Cardiac fibroblast (primary cell): Measurements from ENCODE around the gene KCNK2.

Experiments
- DNase-seq, 2 donors: peaks; one replicate each; pipeline versions ENCODE4 v3.0.0 to v3.0.0-alpha.2; 2010; ENCODE audit warnings: low read depth in 2 of 2
- H3K4me3 ChIP-seq, 2 donors: replicated peaks in 1 of 2; 1 replicate in 1 of 2; 2 replicates in 1 of 2; pipeline ENCODE4 v1.5.1; 2011; ENCODE audit warnings: low read depth in 2 of 2, low read length in 2 of 2, mild to moderate bottlenecking in 2 of 2, moderate library complexity in 1 of 2
- CTCF ChIP-seq: IDR thresholded peaks from one replicate; pipeline ENCODE4 v1.5.1; 2011; ENCODE audit warnings: low read depth, mild to moderate bottlenecking, low read length, inconsistent platforms

KCNK2 gene

GRCh38 chr1:215269955-215270354 lies 187.4 kb downstream of the KCNK2 start:
- no peak for DNase-seq
- H3K4me3 ChIP-seq, result no peak overlapping the region
- TF ChIP-seq CTCF, result no peak

- H3K4me3 ChIP-seq, result no peak overlapping the region
- DNase-seq, result peak; percentile 62 to 65
- no peak for TF ChIP-seq CTCF
These were observed 191.4 kb downstream of the KCNK2 start for GRCh38 chr1:215273838-215274516.

GRCh38 chr1:215276582-215276981 lies 194.0 kb downstream of the KCNK2 start:
- no peak for TF ChIP-seq CTCF
- no peak for DNase-seq

GRCh38 chr1:215277532-215277931 lies 195.0 kb downstream of the KCNK2 start:
- H3K4me3 ChIP-seq, result no peak overlapping the region
- TF ChIP-seq CTCF, result no peak
- DNase-seq, result peak; percentile 22 to 32

More at GRCh38 chr1:215276582-215276981, 194.0 kb downstream of the KCNK2 start:
- no peak overlapping the region for H3K4me3 ChIP-seq

GRCh38 chr1:215279682-215280081 lies 197.1 kb downstream of the KCNK2 start:
- DNase-seq, result no peak
- H3K4me3 ChIP-seq, result no peak overlapping the region
- TF ChIP-seq CTCF, result no peak

- no peak for DNase-seq
- no peak for TF ChIP-seq CTCF
- H3K4me3 ChIP-seq, result no peak overlapping the region
These were observed 200.0 kb downstream of the KCNK2 start for GRCh38 chr1:215282557-215282956.
